ENCODE results near the gene SNHG17.

DNA sequence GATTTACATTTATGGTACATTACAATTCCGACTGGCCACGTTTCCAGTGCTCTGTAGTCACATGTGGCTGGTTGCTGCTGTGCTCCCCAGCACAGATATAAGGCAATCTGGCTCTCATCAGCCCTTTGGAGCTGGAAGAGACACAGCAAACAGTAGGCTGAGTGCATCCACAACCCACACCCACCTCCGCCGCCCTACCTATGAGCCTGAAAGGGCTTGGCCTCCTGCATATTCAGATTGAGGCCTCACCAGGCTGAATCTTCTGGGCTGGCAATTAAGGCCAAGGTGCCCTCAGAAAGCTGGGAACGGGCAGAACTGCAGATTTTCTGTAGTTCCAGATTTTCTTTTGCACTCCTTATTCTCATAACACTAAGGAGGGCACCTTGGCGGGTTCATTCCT is 2.7 kb upstream of the SNHG17 start:
- TF ChIP-seq, protein P1, sequence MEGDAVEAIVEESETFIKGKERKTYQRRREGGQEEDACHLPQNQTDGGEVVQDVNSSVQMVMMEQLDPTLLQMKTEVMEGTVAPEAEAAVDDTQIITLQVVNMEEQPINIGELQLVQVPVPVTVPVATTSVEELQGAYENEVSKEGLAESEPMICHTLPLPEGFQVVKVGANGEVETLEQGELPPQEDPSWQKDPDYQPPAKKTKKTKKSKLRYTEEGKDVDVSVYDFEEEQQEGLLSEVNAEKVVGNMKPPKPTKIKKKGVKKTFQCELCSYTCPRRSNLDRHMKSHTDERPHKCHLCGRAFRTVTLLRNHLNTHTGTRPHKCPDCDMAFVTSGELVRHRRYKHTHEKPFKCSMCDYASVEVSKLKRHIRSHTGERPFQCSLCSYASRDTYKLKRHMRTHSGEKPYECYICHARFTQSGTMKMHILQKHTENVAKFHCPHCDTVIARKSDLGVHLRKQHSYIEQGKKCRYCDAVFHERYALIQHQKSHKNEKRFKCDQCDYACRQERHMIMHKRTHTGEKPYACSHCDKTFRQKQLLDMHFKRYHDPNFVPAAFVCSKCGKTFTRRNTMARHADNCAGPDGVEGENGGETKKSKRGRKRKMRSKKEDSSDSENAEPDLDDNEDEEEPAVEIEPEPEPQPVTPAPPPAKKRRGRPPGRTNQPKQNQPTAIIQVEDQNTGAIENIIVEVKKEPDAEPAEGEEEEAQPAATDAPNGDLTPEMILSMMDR (IDR thresholded peaks at IDR 0.05), result no peak
- no peak for TF ChIP-seq POLR2A (IDR thresholded peaks at IDR 0.05)
